Measurements from ENCODE around the gene ANKRD34C. TPM values are rescaled to one million over a fixed set of nuclear protein-coding genes. Genes with fewer than 3 reads are reported as not detected.

The ANKRD34C gene
- total RNA-seq, 1 experiment from 2014 or later: not detected

DNA sequence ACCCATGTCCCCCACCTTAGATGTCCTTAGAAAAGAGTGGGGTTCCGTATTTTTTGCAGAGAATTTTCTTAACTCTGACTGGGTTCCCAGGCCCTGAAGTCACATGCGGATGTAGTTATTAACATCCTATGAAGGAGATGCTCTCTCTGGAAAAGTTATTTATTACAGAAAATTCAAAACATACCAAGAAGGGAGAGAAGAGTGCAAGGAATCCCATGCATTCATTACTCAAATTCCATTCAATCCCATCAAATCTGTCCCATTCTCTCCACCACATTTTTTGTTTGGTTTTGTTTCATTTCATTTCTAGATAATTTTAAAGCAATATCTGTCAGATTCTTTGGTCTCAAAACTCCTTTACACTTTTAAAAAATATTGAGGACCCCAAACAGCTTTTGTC lies 34.3 kb upstream of the ANKRD34C start:
- peaks cover 12% of the 10 kb centered on the region for H3K27me3 Mint-ChIP-seq (ENCODE audit: low read depth)
- Histone ChIP-seq H2AFZ (ENCODE audit: low read length) (no peak overlapping the region), H3K79me1 (ENCODE audit: insufficient read depth, low read depth, low read length, poor library complexity, severe bottlenecking) (no peaks in the 10 kb centered on the region), H3K23me2 (ENCODE audit: insufficient read length, low read depth, low read length, poor library complexity, severe bottlenecking) (no peaks in the 10 kb centered on the region), H3K23ac (ENCODE audit: insufficient read length, low read depth, low read length) (no peak overlapping the region), H4K91ac (ENCODE audit: insufficient read length, low read depth, low read length) (no peak overlapping the region), H3K79me2 (ENCODE audit: insufficient read depth, low read length) (no peaks in the 10 kb centered on the region), H2BK12ac (ENCODE audit: insufficient read length, low read depth, low read length) (no peak overlapping the region), H3K14ac (ENCODE audit: insufficient read depth, low read length) (no peak overlapping the region), H2BK20ac (ENCODE audit: low read depth, low read length, poor library complexity, severe bottlenecking) (no peak overlapping the region), H4K20me1 (ENCODE audit: control insufficient read depth, insufficient read depth, insufficient read length) (no peaks in the 10 kb centered on the region), H3K4me2 (ENCODE audit: insufficient read depth, insufficient read length, low read length) (no peak overlapping the region), H3K4ac (ENCODE audit: low read depth, low read length) (no peak overlapping the region), H3K27me3 (ENCODE audit: insufficient read depth, low read length) (no peaks in the 10 kb centered on the region), H3T11ph (ENCODE audit: low read length) (no peak overlapping the region), H2BK120ac (ENCODE audit: low read depth, low read length, poor library complexity, severe bottlenecking) (no peak overlapping the region), H3K18ac (ENCODE audit: insufficient read length, low read depth, low read length) (no peak overlapping the region), H3K4me1 (ENCODE audit: insufficient read depth, low read length) (no peaks in the 10 kb centered on the region), H2BK5ac (ENCODE audit: insufficient read length, low read length) (no peak overlapping the region), H2BK15ac (ENCODE audit: low read depth, low read length) (no peak overlapping the region), H3K27ac (ENCODE audit: insufficient read length, low read depth, low read length) (no peak overlapping the region), H4K5ac (ENCODE audit: insufficient read length, low read depth, low read length) (no peak overlapping the region), H3K56ac (ENCODE audit: insufficient read length, low read depth, low read length) (no peak overlapping the region), H4K8ac (replicated peaks; ENCODE audit: insufficient read length, low read depth, low read length) (no peak overlapping the region), H3K9me3 (ENCODE audit: control insufficient read depth, low read depth, low read length) (no peaks in the 10 kb centered on the region), H2AK5ac (ENCODE audit: insufficient read length, low read length) (no peak overlapping the region), H3K9ac (ENCODE audit: extremely low read depth, insufficient read length, low read length) (no peak overlapping the region)
- DNase-seq: no peak
- no peak overlapping the region for H3K4me3 Mint-ChIP-seq
- WGBS (ENCODE audit: extremely low coverage, insufficient read length, low lambda C conversion rate): no CpG with 5 or more reads among the region's 2 CpGs
- no peaks in the 10 kb centered on the region for H3K36me3 Mint-ChIP-seq (ENCODE audit: insufficient read depth in 1 of 3, low read depth in 3 of 3)
- TF ChIP-seq, protein P1, sequence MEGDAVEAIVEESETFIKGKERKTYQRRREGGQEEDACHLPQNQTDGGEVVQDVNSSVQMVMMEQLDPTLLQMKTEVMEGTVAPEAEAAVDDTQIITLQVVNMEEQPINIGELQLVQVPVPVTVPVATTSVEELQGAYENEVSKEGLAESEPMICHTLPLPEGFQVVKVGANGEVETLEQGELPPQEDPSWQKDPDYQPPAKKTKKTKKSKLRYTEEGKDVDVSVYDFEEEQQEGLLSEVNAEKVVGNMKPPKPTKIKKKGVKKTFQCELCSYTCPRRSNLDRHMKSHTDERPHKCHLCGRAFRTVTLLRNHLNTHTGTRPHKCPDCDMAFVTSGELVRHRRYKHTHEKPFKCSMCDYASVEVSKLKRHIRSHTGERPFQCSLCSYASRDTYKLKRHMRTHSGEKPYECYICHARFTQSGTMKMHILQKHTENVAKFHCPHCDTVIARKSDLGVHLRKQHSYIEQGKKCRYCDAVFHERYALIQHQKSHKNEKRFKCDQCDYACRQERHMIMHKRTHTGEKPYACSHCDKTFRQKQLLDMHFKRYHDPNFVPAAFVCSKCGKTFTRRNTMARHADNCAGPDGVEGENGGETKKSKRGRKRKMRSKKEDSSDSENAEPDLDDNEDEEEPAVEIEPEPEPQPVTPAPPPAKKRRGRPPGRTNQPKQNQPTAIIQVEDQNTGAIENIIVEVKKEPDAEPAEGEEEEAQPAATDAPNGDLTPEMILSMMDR (conservative IDR thresholded peaks at IDR 0.05): no peak
- H3K27ac Mint-ChIP-seq: no peak overlapping the region
- no peaks in the 10 kb centered on the region for H3K4me1 Mint-ChIP-seq
- no peaks in the 10 kb centered on the region for H3K9me3 Mint-ChIP-seq

All from H9 (cell line).